ENCODE results near the gene HOOK1.

DNA sequence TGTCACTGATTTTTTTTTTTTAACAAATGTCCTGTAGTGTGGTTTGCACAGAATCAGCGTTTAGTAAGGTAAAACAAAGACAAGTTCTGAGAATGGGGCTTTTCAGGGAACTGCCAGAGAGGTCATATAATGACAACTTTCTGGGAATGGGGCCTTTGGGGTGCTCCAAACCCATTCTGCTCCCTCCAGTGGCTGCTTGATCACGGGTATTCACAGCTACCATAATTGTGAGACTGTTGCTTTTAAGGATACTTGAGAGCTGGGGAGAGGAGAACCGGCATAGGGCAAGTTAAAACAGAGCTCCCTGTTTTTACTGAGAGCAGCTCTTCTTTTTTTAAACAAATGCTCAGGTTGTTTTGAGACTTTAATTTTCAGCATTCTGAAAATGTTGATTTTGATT, 63.6 kb downstream of the HOOK1 start:
- TF ChIP-seq CTCF (conservative IDR thresholded peaks at IDR 0.05; ENCODE audit: low read length) (no peak), EZH2phosphoT487 (IDR thresholded peaks at IDR 0.05; ENCODE audit: borderline replicate concordance, low read depth, low read length) (no peak)

All from OCI-LY7 (cell line).